Esophagus muscularis mucosa (tissue), 4 donors: ENCODE data around the gene UROC1. TPM values are rescaled to one million over a fixed set of nuclear protein-coding genes. Genes with fewer than 3 reads are reported as not detected.

Experiments
- DNase-seq: peaks from one replicate; pipeline ENCODE4 v3.0.0-alpha.2; 2017; ENCODE audit errors: extremely low spot score
- H3K27ac ChIP-seq, 4 donors: fragments of 200-600 bp; sonication (generic); replicated peaks in 1 of 4; 1 replicate in 3 of 4; 2 replicates in 1 of 4; pipeline ENCODE4 v1.5.1; 2016 to 2019; ENCODE audit warnings: mild to moderate bottlenecking in 1 of 4
- H3K27me3 ChIP-seq, 4 donors: fragments of 200-600 bp; sonication (generic); one replicate each; pipeline versions ENCODE4 v1.5.1 to v1.6.0; 2016 to 2019
- H3K36me3 ChIP-seq, 4 donors: fragments of 200-600 bp; sonication (generic); one replicate each; pipeline ENCODE4 v1.5.1; 2016 to 2019
- H3K4me1 ChIP-seq, 4 donors: fragments of 200-600 bp; sonication (generic); one replicate each; pipeline ENCODE4 v1.5.1; 2016 to 2019
- H3K4me3 ChIP-seq, 4 donors: fragments of 200-600 bp; sonication (generic); 1 replicate in 2 of 4; 2 replicates in 2 of 4; pipeline ENCODE4 v1.5.1; 2016 to 2019; ENCODE audit warnings: mild to moderate bottlenecking in 4 of 4, moderate library complexity in 1 of 4
- H3K9me3 ChIP-seq, 4 donors: fragments of 200-600 bp; sonication (generic); 1 replicate in 3 of 4; 2 replicates in 1 of 4; pipeline ENCODE4 v1.5.1; 2016 to 2019
- CTCF ChIP-seq, 3 experiments: fragments of 200-600 bp in 2 of 3; fragments of 450-650 bp in 1 of 3; sonication (generic) in 2 of 3; IDR thresholded peaks; one replicate each; pipeline ENCODE4 v1.5.1; 2017 to 2019; ENCODE audit warnings: antibody characterized with exemption in 3 of 3, mild to moderate bottlenecking in 2 of 3, moderate library complexity in 1 of 3
- EP300 ChIP-seq: sonication (generic); formaldehyde crosslinking; IDR thresholded peaks from one replicate; pipeline ENCODE4 v1.6.1; 2017; ENCODE audit warnings: antibody characterized with exemption
- POLR2A ChIP-seq: fragments of 450-650 bp; IDR thresholded peaks from one replicate; pipeline ENCODE4 v1.6.1; 2017; ENCODE audit warnings: antibody characterized with exemption, moderate library complexity, mild to moderate bottlenecking, low read depth
- POLR2AphosphoS5 ChIP-seq, 2 donors: sonication (generic); formaldehyde crosslinking; IDR thresholded peaks; one replicate each; pipeline ENCODE4 v1.6.1; 2017; ENCODE audit warnings: antibody characterized with exemption in 2 of 2
- WGBS: methylation state at CpG from one replicate; pipeline ENCODE4 v1.1.5; 2018; 5-methylcytosine and 5-hydroxymethylcytosine counted together
- intact Hi-C: fragments of 100-400 bp; cut with DNase I; formaldehyde crosslinking; loops from one replicate; pipeline ENCODE4 v1.15.1; 2023
- total RNA-seq, 4 donors: library from RNA; depleted of rRNA; stranded (reverse); fragments of >200 nt; gene quantifications; one replicate each; pipeline versions ENCODE4 v1.1.0 to v1.2.1, GENCODE V29; 2016

UROC1 gene
- total RNA-seq, 4 donors from 2014 or later = not detected

- WGBS = 94% methylated on average over 9 of the region's 9 CpGs
- no peak for TF ChIP-seq CTCF (IDR thresholded peaks at IDR 0.05)
- no peak for TF ChIP-seq POLR2AphosphoS5 (IDR thresholded peaks at IDR 0.05)
- no peak for TF ChIP-seq POLR2A
- TF ChIP-seq EP300 = no peak
- intact Hi-C loops = no loop called here
Observed at GRCh38 chr3:126485956-126486355, 31.6 kb downstream of the UROC1 start.

GRCh38 chr3:126485176-126485897 lies 32.2 kb downstream of the UROC1 start:
- Histone ChIP-seq H3K4me1 (peaks cover 0 to 11% (median 8%) of the 10 kb centered on the region in 4 donors), H3K36me3 (no peaks in the 10 kb centered on the region), H3K9me3 (no peaks in the 10 kb centered on the region), H3K4me3 (no peak overlapping the region), H3K27ac (no peak overlapping the region), H3K27me3 (peaks cover 0 to 15% (median 0%) of the 10 kb centered on the region in 4 donors)
- TF ChIP-seq POLR2A (no peak), POLR2AphosphoS5 (IDR thresholded peaks at IDR 0.05) (no peak), EP300 (no peak), CTCF (IDR thresholded peaks at IDR 0.05) (no peak)
- no peak for DNase-seq
- intact Hi-C loops = no loop called here
- 88% methylated on average over 8 of the region's 8 CpGs for WGBS

More at GRCh38 chr3:126485956-126486355, 31.6 kb downstream of the UROC1 start:
- H3K27ac ChIP-seq = no peak overlapping the region
- H3K27me3 ChIP-seq = peaks cover 0 to 16% (median 0%) of the 10 kb centered on the region in 4 donors
- peaks cover 0 to 11% (median 8%) of the 10 kb centered on the region in 4 donors for H3K4me1 ChIP-seq
- no peaks in the 10 kb centered on the region for H3K9me3 ChIP-seq
- no peaks in the 10 kb centered on the region for H3K36me3 ChIP-seq
- H3K4me3 ChIP-seq = no peak overlapping the region
- no peak for DNase-seq

GRCh38 chr3:126484662-126485061 lies 32.9 kb downstream of the UROC1 start:
- Histone ChIP-seq H3K27me3 (peaks cover 0 to 9% (median 0%) of the 10 kb centered on the region in 4 donors), H3K4me1 (peaks cover 0 to 11% (median 8%) of the 10 kb centered on the region in 4 donors), H3K9me3 (no peaks in the 10 kb centered on the region), H3K4me3 (no peak overlapping the region), H3K27ac (no peak overlapping the region), H3K36me3 (no peaks in the 10 kb centered on the region)
- intact Hi-C loops = no loop called here
- no peak for TF ChIP-seq POLR2AphosphoS5 (IDR thresholded peaks at IDR 0.05)
- TF ChIP-seq CTCF (IDR thresholded peaks at IDR 0.05) = no peak
- no peak for TF ChIP-seq POLR2A
- no peak for TF ChIP-seq EP300
- WGBS = 100% methylated on average over 2 of the region's 3 CpGs
- no peak for DNase-seq

- Histone ChIP-seq H3K4me1 (peaks cover 0 to 11% (median 8%) of the 10 kb centered on the region in 4 donors), H3K9me3 (no peaks in the 10 kb centered on the region), H3K36me3 (no peaks in the 10 kb centered on the region), H3K27me3 (peaks cover 0 to 8% (median 0%) of the 10 kb centered on the region in 4 donors), H3K27ac (no peak overlapping the region), H3K4me3 (no peak overlapping the region)
- no peak for TF ChIP-seq POLR2A
- TF ChIP-seq POLR2AphosphoS5 (IDR thresholded peaks at IDR 0.05) = no peak
- TF ChIP-seq EP300 = no peak
- no peak for TF ChIP-seq CTCF (IDR thresholded peaks at IDR 0.05)
- intact Hi-C loops = no loop called here
- 88% methylated on average over 3 of the region's 3 CpGs for WGBS
- DNase-seq = no peak
Observed at GRCh38 chr3:126484148-126484547, 33.4 kb downstream of the UROC1 start.
